ENCODE results near the gene THG1L. TPM values are rescaled to one million over a fixed set of nuclear protein-coding genes. Genes with fewer than 3 reads are reported as not detected.

The THG1L gene
- total and polyA plus RNA-seq, 2 of the 13 experiments (the other 11 are each of a cell fraction or from before 2014, with no cell fraction given), result 16.6 to 17.2 TPM

GRCh38 chr5:157731272-157732129, at the start of gene THG1L (continued):
- no peak for TF ChIP-seq AGO1 (IDR thresholded peaks at IDR 0.05; ENCODE audit: low read depth, low read length, poor library complexity, severe bottlenecking)
- no peak for TF ChIP-seq KIAA2018 (CRISPR knock-in tag; IDR thresholded peaks at IDR 0.05; ENCODE audit: borderline replicate concordance)
- peak; percentile 65; the same call in 1 of the 2 replicates for TF ChIP-seq MED1 (CRISPR knock-in tag; IDR thresholded peaks at IDR 0.05)
- TF ChIP-seq ATF2 (CRISPR knock-in tag; IDR thresholded peaks at IDR 0.05), result 0 out of 2 replicates have a peak, but pooled peaks have one; percentile 11
- TF ChIP-seq ARID2 (CRISPR knock-in tag; IDR thresholded peaks at IDR 0.05; ENCODE audit: borderline replicate concordance), result peak; percentile 84; the same call in 1 of the 2 replicates
- 0 out of 2 replicates have a peak, but pooled peaks have one; percentile 43 for TF ChIP-seq ZNF329 (CRISPR knock-in tag; IDR thresholded peaks at IDR 0.05; ENCODE audit: low read depth)
- TF ChIP-seq CEBPB (IDR thresholded peaks at IDR 0.05; ENCODE audit: borderline replicate concordance, low read depth, low read length), result no peak
- TF ChIP-seq POLR2AphosphoS5 (IDR thresholded peaks at IDR 0.05; ENCODE audit: low read depth, low read length), result peak; percentile 81
- no peak for TF ChIP-seq TBP (CRISPR knock-in tag; IDR thresholded peaks at IDR 0.05)
- TF ChIP-seq ELF4 (CRISPR knock-in tag; IDR thresholded peaks at IDR 0.05; ENCODE audit: borderline replicate concordance), result no peak
- TF ChIP-seq ZFYVE20 (CRISPR knock-in tag; IDR thresholded peaks at IDR 0.05; ENCODE audit: borderline replicate concordance, low read depth), result no peak
- TF ChIP-seq REL (CRISPR knock-in tag; conservative IDR thresholded peaks at IDR 0.05), result 0 out of 2 replicates have a peak, but pooled peaks have one; percentile 51
- TF ChIP-seq ZSCAN20 (CRISPR knock-in tag; IDR thresholded peaks at IDR 0.05; ENCODE audit: borderline replicate concordance), result no peak
- TF ChIP-seq RORA (CRISPR knock-in tag; IDR thresholded peaks at IDR 0.05), result no peak
- TF ChIP-seq ZNF280B (CRISPR knock-in tag; IDR thresholded peaks at IDR 0.05; ENCODE audit: borderline replicate concordance), result peak; percentile 73; the same call in 1 of the 2 replicates
- no peak for TF ChIP-seq ZBTB8A (CRISPR knock-in tag; IDR thresholded peaks at IDR 0.05; ENCODE audit: borderline replicate concordance, low read depth)
- TF ChIP-seq GZF1 (CRISPR knock-in tag; IDR thresholded peaks at IDR 0.05), result peak; percentile 76; the same call in 1 of the 2 replicates

All from HepG2 (cell line).